ENCODE data around the gene ARFGAP3. TPM values are rescaled to one million over a fixed set of nuclear protein-coding genes. Genes with fewer than 3 reads are reported as not detected.

The ARFGAP3 gene
- total RNA-seq, 4 donors from 2014 or later: 36.9 to 78.6 (median 52.0) TPM

DNA sequence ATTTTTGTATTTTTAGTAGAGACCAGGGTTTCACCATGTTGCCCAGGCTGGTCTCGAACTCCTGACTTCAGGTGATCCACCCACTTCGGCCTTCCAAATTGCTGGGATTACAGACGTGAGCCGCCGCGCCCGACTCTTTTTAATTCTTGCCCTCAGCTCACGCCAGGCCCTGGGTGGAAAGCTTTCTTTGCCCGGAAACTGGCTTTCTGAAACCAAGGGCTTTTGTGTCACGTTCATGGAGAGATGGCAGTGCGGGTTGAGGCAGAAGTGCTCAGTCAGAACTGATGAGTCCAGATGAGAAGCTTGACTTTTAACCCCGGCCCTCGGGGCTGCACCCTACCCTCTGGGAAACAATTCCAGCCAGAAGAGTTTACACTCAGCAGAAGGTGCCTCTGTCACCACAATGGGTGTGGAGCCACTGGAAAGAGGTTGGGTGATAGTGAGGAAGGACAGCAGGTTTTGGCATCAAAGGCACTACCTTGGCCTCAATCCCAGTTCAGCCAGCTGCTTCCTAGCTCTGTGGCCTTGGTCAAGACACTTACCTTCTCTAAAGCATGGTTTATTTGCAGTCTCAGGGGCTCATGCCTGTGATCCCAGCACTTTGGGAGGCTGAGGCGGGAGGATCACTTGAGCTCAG, 890 bp upstream of the ARFGAP3 start:
- H3K27me3 ChIP-seq: no peaks in the 10 kb centered on the region
- DNase-seq (ENCODE audit: low spot score in 2 of 2): no peak
- peak overlapping the region in 3 of 4 donors; percentile 92 to 98 (median 97) for H3K27ac ChIP-seq
- no peak for TF ChIP-seq EP300 (IDR thresholded peaks at IDR 0.05)
- TF ChIP-seq, protein P1, sequence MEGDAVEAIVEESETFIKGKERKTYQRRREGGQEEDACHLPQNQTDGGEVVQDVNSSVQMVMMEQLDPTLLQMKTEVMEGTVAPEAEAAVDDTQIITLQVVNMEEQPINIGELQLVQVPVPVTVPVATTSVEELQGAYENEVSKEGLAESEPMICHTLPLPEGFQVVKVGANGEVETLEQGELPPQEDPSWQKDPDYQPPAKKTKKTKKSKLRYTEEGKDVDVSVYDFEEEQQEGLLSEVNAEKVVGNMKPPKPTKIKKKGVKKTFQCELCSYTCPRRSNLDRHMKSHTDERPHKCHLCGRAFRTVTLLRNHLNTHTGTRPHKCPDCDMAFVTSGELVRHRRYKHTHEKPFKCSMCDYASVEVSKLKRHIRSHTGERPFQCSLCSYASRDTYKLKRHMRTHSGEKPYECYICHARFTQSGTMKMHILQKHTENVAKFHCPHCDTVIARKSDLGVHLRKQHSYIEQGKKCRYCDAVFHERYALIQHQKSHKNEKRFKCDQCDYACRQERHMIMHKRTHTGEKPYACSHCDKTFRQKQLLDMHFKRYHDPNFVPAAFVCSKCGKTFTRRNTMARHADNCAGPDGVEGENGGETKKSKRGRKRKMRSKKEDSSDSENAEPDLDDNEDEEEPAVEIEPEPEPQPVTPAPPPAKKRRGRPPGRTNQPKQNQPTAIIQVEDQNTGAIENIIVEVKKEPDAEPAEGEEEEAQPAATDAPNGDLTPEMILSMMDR (IDR thresholded peaks at IDR 0.05): no peak
- H3K9me3 ChIP-seq: no peaks in the 10 kb centered on the region
- H3K4me1 ChIP-seq: peaks cover 0 to 44% (median 16%) of the 10 kb centered on the region in 4 donors
- H3K4me3 ChIP-seq: peak overlapping the region in 2 of 4 donors; percentile 39 to 94
- 94 to 96% methylated on average over 14 of the region's 14 CpGs for WGBS, 2 donors
- peaks cover 0 to 7% (median 0%) of the 10 kb centered on the region in 3 donors for H3K36me3 ChIP-seq

DNA sequence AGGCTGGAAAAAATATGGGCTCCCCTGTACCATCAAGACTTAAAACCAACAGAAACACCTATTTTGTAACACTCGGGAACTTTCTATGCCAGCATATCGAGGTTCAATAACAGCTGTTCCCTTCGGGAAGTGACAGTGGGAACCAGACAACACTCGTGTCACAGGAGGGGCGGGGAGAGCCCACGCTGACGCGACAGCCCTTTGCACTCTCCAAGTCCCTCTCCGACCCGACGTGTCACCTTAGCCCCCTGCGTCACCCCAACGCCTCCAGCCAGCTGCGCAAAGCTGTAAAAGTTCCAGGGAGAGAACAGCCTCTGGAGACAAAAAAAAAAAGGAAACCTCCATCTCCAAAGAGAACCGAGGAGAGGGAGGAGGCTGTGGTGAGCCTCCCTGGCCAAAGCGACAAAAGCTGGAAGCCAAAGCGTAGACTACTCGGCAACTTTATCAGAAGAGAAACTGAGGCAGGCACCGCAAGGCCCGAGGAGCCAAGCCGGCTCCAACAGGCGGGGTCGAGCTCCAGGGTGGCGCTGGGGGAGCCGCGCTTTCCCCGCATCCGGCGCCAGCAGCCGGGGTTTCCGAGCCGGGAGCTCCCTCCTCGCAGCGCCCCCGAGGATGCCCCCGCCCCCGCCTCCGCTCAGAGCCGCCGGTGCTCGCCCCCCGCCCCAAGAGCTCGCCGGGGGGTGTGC, 751 bp downstream of the ARFGAP3 start:
- peak in 1 of 2 donors; percentile 56 for TF ChIP-seq EP300 (IDR thresholded peaks at IDR 0.05)
- TF ChIP-seq, protein P1 (IDR thresholded peaks at IDR 0.05): no peak
- peak in 1 of 2 donors; percentile 16 for TF ChIP-seq POLR2A (IDR thresholded peaks at IDR 0.05)
- Histone ChIP-seq H3K4me3 (peak overlapping the region; percentile 56 to 94 (median 83)), H3K27ac (peak overlapping the region; percentile 81 to 98 (median 94)), H3K36me3 (no peaks in the 10 kb centered on the region), H3K27me3 (no peaks in the 10 kb centered on the region), H3K9me3 (no peaks in the 10 kb centered on the region), H3K4me1 (peaks cover 0 to 46% (median 16%) of the 10 kb centered on the region in 4 donors)
- DNase-seq (ENCODE audit: low spot score in 2 of 2): peak in 1 of 2 donors; percentile 33
- 0% methylated on average over 23 to 29 of the region's 44 CpGs for WGBS, 2 donors

DNA sequence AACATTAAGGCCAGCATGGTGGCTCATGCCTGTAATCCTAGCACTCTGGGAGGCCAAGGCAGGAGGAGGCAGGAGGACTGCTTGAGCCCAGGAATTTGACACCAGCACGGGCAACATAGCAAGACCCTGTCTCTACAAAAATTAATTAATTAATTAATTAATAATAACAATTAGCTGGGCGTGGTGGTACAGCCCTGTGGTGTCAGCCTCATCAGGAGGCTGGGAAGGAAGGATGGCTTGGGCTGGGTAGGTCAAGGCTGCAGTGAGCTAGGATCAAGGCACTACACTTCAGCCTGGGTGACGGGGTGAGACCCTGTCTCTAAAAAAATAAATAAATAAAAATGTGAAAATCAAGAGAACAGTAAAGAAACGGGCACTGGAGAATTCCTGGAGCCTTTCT, 1.4 kb downstream of the ARFGAP3 start:
- Histone ChIP-seq H3K27me3 (no peaks in the 10 kb centered on the region), H3K4me1 (peaks cover 0 to 43% (median 16%) of the 10 kb centered on the region in 4 donors), H3K27ac (peak overlapping the region; percentile 81 to 98 (median 94)), H3K9me3 (no peaks in the 10 kb centered on the region), H3K36me3 (no peaks in the 10 kb centered on the region), H3K4me3 (peak overlapping the region; percentile 56 to 94 (median 83))
- no peak for TF ChIP-seq POLR2A (IDR thresholded peaks at IDR 0.05)
- TF ChIP-seq, protein P1 (IDR thresholded peaks at IDR 0.05): no peak
- no peak for TF ChIP-seq EP300 (IDR thresholded peaks at IDR 0.05)
- WGBS, 2 donors: 29 to 38% methylated on average over 4 of the region's 4 CpGs
- no peak for DNase-seq (ENCODE audit: low spot score in 2 of 2)

DNA sequence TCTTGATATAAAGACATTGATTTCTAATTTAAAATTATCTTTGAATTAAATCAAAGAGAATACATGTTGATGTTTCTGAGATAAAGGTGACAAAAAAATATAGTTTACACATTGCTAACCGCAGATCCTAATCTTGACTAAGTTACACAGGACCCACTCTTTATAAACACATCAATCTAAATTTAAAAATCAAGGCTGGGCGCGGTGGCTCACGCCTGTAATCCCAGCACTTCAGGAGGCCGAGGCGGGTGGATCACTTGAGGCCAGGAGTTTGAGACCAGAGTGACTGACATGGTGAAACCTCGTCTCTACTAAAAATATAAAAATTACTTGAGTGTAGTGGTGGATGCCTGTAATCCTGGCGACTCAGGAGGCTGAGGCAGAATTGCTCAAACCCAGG, 1.9 kb downstream of the ARFGAP3 start:
- WGBS, 2 donors: 79 to 82% methylated on average over 8 of the region's 8 CpGs

More for the DNA sequence above, 1.9 kb downstream of the ARFGAP3 start:
- peaks cover 0 to 38% (median 16%) of the 10 kb centered on the region in 4 donors for H3K4me1 ChIP-seq
- peak overlapping the region in 1 of 4 donors; percentile 94 for H3K4me3 ChIP-seq
- H3K27ac ChIP-seq: peak overlapping the region; percentile 81 to 98 (median 94)
- no peaks in the 10 kb centered on the region for H3K9me3 ChIP-seq
- TF ChIP-seq EP300 (IDR thresholded peaks at IDR 0.05) (no peak), POLR2A (IDR thresholded peaks at IDR 0.05) (no peak)
- TF ChIP-seq, protein P1 (IDR thresholded peaks at IDR 0.05): no peak
- no peaks in the 10 kb centered on the region for H3K27me3 ChIP-seq
- no peaks in the 10 kb centered on the region for H3K36me3 ChIP-seq
- no peak for DNase-seq (ENCODE audit: low spot score in 2 of 2)

All from tibial nerve (tissue), 4 donors.